Endodermal cell (in vitro differentiated cells): Measurements from ENCODE around the gene DENND1A. TPM values are rescaled to one million over a fixed set of nuclear protein-coding genes. Genes with fewer than 3 reads are reported as not detected.

Experiments
- DNase-seq: peaks from one replicate; pipeline ENCODE4 v3.0.0-alpha.2; 2017
- H3K27ac ChIP-seq: 2 replicates; pipeline ENCODE4 v1.5.1; 2013; ENCODE audit warnings: mild to moderate bottlenecking, low read depth, low read length, moderate library complexity
- H3K27me3 ChIP-seq: 2 replicates; pipeline ENCODE4 v1.6.1; 2013; ENCODE audit warnings: mild to moderate bottlenecking, low read length, moderate library complexity; ENCODE audit not compliant: insufficient read depth, control insufficient read depth, poor library complexity, severe bottlenecking
- H3K36me3 ChIP-seq: 2 replicates; pipeline ENCODE4 v1.7.0; 2013; ENCODE audit warnings: mild to moderate bottlenecking, low read length, moderate library complexity; ENCODE audit not compliant: control insufficient read depth, insufficient read depth
- H3K4me1 ChIP-seq: one replicate; pipeline ENCODE4 v1.7.0; 2013; ENCODE audit warnings: low read length; ENCODE audit not compliant: control insufficient read depth, insufficient read depth
- H3K4me3 ChIP-seq: 2 replicates; pipeline ENCODE4 v1.5.1; 2013; ENCODE audit warnings: mild to moderate bottlenecking, low read length, moderate library complexity
- H3K9ac ChIP-seq: 2 replicates; pipeline ENCODE4 v1.6.1; 2013; ENCODE audit warnings: mild to moderate bottlenecking, low read length, moderate library complexity; ENCODE audit not compliant: poor library complexity, severe bottlenecking; ENCODE audit errors: extremely low read depth
- H3K9me3 ChIP-seq: 2 replicates; pipeline ENCODE4 v1.6.1; 2013; ENCODE audit warnings: mild to moderate bottlenecking, low read length, moderate library complexity; ENCODE audit not compliant: control insufficient read depth
- H3K27ac Mint-ChIP-seq: 2 replicates; pipeline ENCODE4 v1.8.0; 2020; ENCODE audit warnings: mixed read lengths
- H3K27me3 Mint-ChIP-seq: 2 replicates; pipeline ENCODE4 v1.8.0; 2021; ENCODE audit warnings: mild to moderate bottlenecking, mixed read lengths; ENCODE audit not compliant: insufficient read depth
- H3K36me3 Mint-ChIP-seq: 2 replicates; pipeline ENCODE4 v1.8.0; 2020; ENCODE audit warnings: low read depth, mixed read lengths
- H3K4me1 Mint-ChIP-seq: 2 replicates; pipeline ENCODE4 v1.8.0; 2020; ENCODE audit warnings: mixed read lengths
- H3K4me3 Mint-ChIP-seq: 2 replicates; pipeline ENCODE4 v1.8.0; 2020; ENCODE audit warnings: mild to moderate bottlenecking, moderate library complexity, mixed read lengths
- H3K9me3 Mint-ChIP-seq: 2 replicates; pipeline ENCODE4 v1.8.0; 2020; ENCODE audit warnings: mild to moderate bottlenecking, mixed read lengths
- CTCF ChIP-seq: fragments of 200-600 bp; sonication (generic); conservative IDR thresholded peaks from 2 replicates; pipeline ENCODE4 v1.5.0; 2021; ENCODE audit warnings: antibody characterized with exemption, mild to moderate bottlenecking
- WGBS, 2 experiments: methylation state at CpG; one replicate each; pipeline versions ENCODE4 v1.1.5 to v1.1.7; 2013; ENCODE audit warnings: missing lambda C conversion rate in 2 of 2, mixed read lengths in 1 of 2; ENCODE audit not compliant: insufficient coverage in 1 of 2, insufficient read length in 1 of 2; 5-methylcytosine and 5-hydroxymethylcytosine counted together
- total RNA-seq, 2 donors: library from RNA; stranded (reverse); fragmentation: NEBNext Ultra II Directional in 1 of 2; extraction: Animal tissue kit (Norgen Biotek cat#: 25700) in 1 of 2; gene quantifications; 2 replicates in 1 of 2; 3 replicates in 1 of 2; pipeline ENCODE4 v1.2.1, GENCODE V29; 2021

The DENND1A gene
- total RNA-seq, 2 donors from 2014 or later = 29.5 to 38.4 TPM

GRCh38 chr9:123345567-123345955, 584.4 kb downstream of the DENND1A start:
- WGBS, 2 experiments = 63 to 70% methylated on average over 6 of the region's 6 CpGs
- no peak overlapping the region for H3K4me3 ChIP-seq
- H3K27ac Mint-ChIP-seq = no peak overlapping the region
- no peaks in the 10 kb centered on the region for H3K36me3 ChIP-seq
- no peaks in the 10 kb centered on the region for H3K27me3 ChIP-seq
- DNase-seq = no peak
- no peak for TF ChIP-seq CTCF
- peaks cover under 1% of the 10 kb centered on the region for H3K27me3 Mint-ChIP-seq
- no peak overlapping the region for H3K4me3 Mint-ChIP-seq
- H3K9ac ChIP-seq = no peak overlapping the region
- H3K27ac ChIP-seq = no peak overlapping the region
- H3K36me3 Mint-ChIP-seq = no peaks in the 10 kb centered on the region
- H3K9me3 Mint-ChIP-seq = no peaks in the 10 kb centered on the region
- no peaks in the 10 kb centered on the region for H3K9me3 ChIP-seq
- H3K4me1 ChIP-seq = no peaks in the 10 kb centered on the region
- H3K4me1 Mint-ChIP-seq = no peaks in the 10 kb centered on the region

- Mint-ChIP-seq H3K9me3 (no peaks in the 10 kb centered on the region), H3K27me3 (no peaks in the 10 kb centered on the region), H3K27ac (no peak overlapping the region), H3K36me3 (no peaks in the 10 kb centered on the region), H3K4me1 (no peaks in the 10 kb centered on the region), H3K4me3 (no peak overlapping the region)
- no peak for TF ChIP-seq CTCF
- no peak overlapping the region for H3K27ac ChIP-seq
- no peaks in the 10 kb centered on the region for H3K4me1 ChIP-seq
- H3K27me3 ChIP-seq = no peaks in the 10 kb centered on the region
- H3K9me3 ChIP-seq = no peaks in the 10 kb centered on the region
- 92 to 100% methylated on average over 7 to 9 of the region's 9 CpGs for WGBS, 2 experiments
- no peak overlapping the region for H3K4me3 ChIP-seq
- no peak overlapping the region for H3K9ac ChIP-seq
- no peak for DNase-seq
- H3K36me3 ChIP-seq = no peaks in the 10 kb centered on the region
These were observed 585.6 kb downstream of the DENND1A start for GRCh38 chr9:123344192-123344949.

DNA sequence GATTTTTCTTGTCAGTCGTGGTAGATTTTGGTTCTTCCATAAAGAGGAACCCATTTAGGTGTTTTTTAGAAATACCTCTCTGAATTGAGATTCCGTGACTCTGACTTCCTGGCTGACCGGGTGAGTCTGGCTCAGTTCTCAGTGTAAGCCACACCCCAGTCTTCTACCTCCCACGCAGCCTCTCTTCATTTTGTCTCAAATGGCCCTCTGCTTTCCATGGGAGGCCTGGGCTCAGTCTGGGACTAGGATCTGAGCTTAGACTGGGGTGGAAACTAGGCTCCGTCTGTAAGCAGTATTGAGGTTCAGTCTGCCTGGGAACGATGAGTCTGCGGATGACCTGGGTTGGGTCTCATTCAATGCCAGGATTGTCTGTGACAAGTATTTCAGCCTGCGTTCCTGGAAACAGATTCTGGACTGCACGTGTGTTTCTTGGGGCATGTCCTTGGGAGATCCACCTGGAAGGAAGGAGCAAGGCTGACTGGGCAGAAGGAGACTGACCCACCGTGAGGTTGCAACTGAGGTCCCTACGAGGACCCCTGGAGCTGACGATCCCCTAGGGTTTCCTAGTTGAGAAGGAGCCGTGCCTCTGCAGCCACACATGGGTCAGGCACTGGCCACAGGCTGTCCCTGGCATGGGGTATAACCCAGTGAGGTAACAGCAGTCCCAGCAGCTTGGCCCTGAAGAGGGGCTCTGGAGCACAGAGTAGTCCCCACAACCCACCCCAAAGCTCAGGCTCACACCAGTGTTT, 586.3 kb downstream of the DENND1A start:
- H3K4me3 ChIP-seq = no peak overlapping the region
- H3K36me3 Mint-ChIP-seq = no peaks in the 10 kb centered on the region
- H3K36me3 ChIP-seq = no peaks in the 10 kb centered on the region
- DNase-seq = no peak
- no peaks in the 10 kb centered on the region for H3K27me3 ChIP-seq
- TF ChIP-seq CTCF = no peak
- no peaks in the 10 kb centered on the region for H3K9me3 Mint-ChIP-seq
- H3K9me3 ChIP-seq = no peaks in the 10 kb centered on the region
- H3K27ac ChIP-seq = no peak overlapping the region
- H3K4me1 ChIP-seq = no peaks in the 10 kb centered on the region
- no peak overlapping the region for H3K4me3 Mint-ChIP-seq
- WGBS, 2 experiments = 77 to 88% methylated on average over 10 to 13 of the region's 13 CpGs
- H3K9ac ChIP-seq = no peak overlapping the region
- no peaks in the 10 kb centered on the region for H3K4me1 Mint-ChIP-seq
- no peak overlapping the region for H3K27ac Mint-ChIP-seq
- no peaks in the 10 kb centered on the region for H3K27me3 Mint-ChIP-seq
